C4-2B (cell line): ENCODE data around the gene CDH23.

ENCODE experiments used
- ZFX ChIP-seq: fragments of 450-650 bp; IDR thresholded peaks from 2 replicates; pipeline ENCODE4 v1.6.1; 2017
- TF ChIP-seq, protein P1 (sequence below): fragments of 450-650 bp; conservative IDR thresholded peaks from 2 replicates; pipeline ENCODE4 v1.5.1; 2017; ENCODE audit warnings: mild to moderate bottlenecking

DNA sequence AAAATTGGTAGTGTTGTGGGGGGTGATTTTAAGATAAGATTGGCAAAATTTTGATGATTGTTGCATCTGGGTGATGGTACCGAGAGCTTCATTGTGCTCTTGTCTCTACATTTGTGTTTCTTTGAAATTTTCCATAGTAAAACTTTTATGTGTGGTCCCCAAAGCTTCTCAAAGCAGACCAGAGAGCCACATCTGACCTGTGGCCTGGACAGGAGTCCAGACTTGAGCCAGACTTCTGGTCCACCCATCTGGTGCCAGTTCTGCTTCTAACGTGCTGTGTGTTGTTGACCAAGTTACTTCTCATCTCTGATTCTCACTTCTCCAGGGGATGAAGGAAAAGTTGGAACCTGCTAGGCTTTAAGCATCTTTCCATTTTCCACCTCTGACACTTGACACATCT, 202.8 kb downstream of the CDH23 start:
- TF ChIP-seq, protein P1, sequence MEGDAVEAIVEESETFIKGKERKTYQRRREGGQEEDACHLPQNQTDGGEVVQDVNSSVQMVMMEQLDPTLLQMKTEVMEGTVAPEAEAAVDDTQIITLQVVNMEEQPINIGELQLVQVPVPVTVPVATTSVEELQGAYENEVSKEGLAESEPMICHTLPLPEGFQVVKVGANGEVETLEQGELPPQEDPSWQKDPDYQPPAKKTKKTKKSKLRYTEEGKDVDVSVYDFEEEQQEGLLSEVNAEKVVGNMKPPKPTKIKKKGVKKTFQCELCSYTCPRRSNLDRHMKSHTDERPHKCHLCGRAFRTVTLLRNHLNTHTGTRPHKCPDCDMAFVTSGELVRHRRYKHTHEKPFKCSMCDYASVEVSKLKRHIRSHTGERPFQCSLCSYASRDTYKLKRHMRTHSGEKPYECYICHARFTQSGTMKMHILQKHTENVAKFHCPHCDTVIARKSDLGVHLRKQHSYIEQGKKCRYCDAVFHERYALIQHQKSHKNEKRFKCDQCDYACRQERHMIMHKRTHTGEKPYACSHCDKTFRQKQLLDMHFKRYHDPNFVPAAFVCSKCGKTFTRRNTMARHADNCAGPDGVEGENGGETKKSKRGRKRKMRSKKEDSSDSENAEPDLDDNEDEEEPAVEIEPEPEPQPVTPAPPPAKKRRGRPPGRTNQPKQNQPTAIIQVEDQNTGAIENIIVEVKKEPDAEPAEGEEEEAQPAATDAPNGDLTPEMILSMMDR, result no peak
- no peak for TF ChIP-seq ZFX
